K562 (cell line): ENCODE data around the gene ARID4B. TPM values are rescaled to one million over a fixed set of nuclear protein-coding genes. Genes with fewer than 3 reads are reported as not detected.

Experiments
- CEBPZ ChIP-seq: fragments of 150-350 bp; IDR thresholded peaks from 2 replicates; pipeline ENCODE4 v1.6.1; 2014; ENCODE audit warnings: low read depth, mild to moderate bottlenecking, low read length, borderline replicate concordance
- E4F1 ChIP-seq: fragments of 250-450 bp; sonication (Bioruptor Pico); IDR thresholded peaks from 2 replicates; pipeline ENCODE4 v1.5.0; 2021; ENCODE audit warnings: mild to moderate bottlenecking, borderline replicate concordance
- ESRRB ChIP-seq: fragments of 250-450 bp; sonication (Bioruptor Pico); IDR thresholded peaks from 2 replicates; pipeline ENCODE4 v1.5.0; 2020; ENCODE audit warnings: mild to moderate bottlenecking, moderate library complexity, borderline replicate concordance
- ETV1 ChIP-seq: fragments of 450-650 bp; conservative IDR thresholded peaks from 2 replicates; pipeline ENCODE4 v1.6.1; 2016; ENCODE audit warnings: missing genetic modification characterization, control low read depth, low read depth, missing compliant biosample characterization
- FOXM1 ChIP-seq, 2 experiments: fragments of 450-650 bp in 1 of 2; sonication (generic) in 1 of 2; formaldehyde crosslinking in 1 of 2; IDR thresholded peaks; 2 replicates each; pipeline versions ENCODE4 v1.6.1 to v1.9.0; 2017 to 2022; ENCODE audit warnings: low read depth in 2 of 2, mild to moderate bottlenecking in 2 of 2, missing genetic modification reagents in 1 of 2, moderate library complexity in 1 of 2
- HNRNPUL1 ChIP-seq: fragments of 200-400 bp; formaldehyde crosslinking; IDR thresholded peaks from 2 replicates; pipeline ENCODE4 v1.6.1; 2017; ENCODE audit warnings: low read length
- MCM2 ChIP-seq: fragments of 450-650 bp; IDR thresholded peaks from 2 replicates; pipeline ENCODE4 v1.6.1; 2017; ENCODE audit warnings: low read depth, mild to moderate bottlenecking
- MED1 ChIP-seq: sonication (generic); formaldehyde crosslinking; IDR thresholded peaks from 2 replicates; pipeline ENCODE4 v1.8.1; 2023; ENCODE audit warnings: missing genetic modification reagents, borderline replicate concordance
- MIER1 ChIP-seq: fragments of 450-650 bp; IDR thresholded peaks from 2 replicates; pipeline ENCODE4 v1.6.1; 2016; ENCODE audit warnings: antibody characterized with exemption, mild to moderate bottlenecking, low read depth
- NFIC ChIP-seq: fragments of 450-650 bp; IDR thresholded peaks from 2 replicates; pipeline ENCODE4 v1.6.1; 2017; ENCODE audit warnings: mild to moderate bottlenecking, inconsistent platforms
- SUPT5H ChIP-seq: fragments of 450-650 bp; IDR thresholded peaks from 2 replicates; pipeline ENCODE4 v1.6.1; 2016
- TAF7 ChIP-seq: fragments of 450-650 bp; IDR thresholded peaks from 2 replicates; pipeline ENCODE4 v1.6.1; 2016; ENCODE audit warnings: missing genetic modification characterization, missing compliant biosample characterization
- TSC22D4 ChIP-seq: fragments of 450-650 bp; IDR thresholded peaks from 2 replicates; pipeline ENCODE4 v1.6.1; 2016; ENCODE audit warnings: missing genetic modification characterization, missing biosample characterization, control low read depth
- ZNF592 ChIP-seq: fragments of 450-650 bp; IDR thresholded peaks from 2 replicates; pipeline ENCODE4 v1.6.1; 2017; ENCODE audit warnings: antibody characterized with exemption, mild to moderate bottlenecking
- polyA plus RNA-seq, 8 experiments: library from polyadenylated mRNA; depleted of rRNA in 4 of 8; stranded (reverse) in 5 of 8; unstranded in 3 of 8; fragments of >200 nt; fragmentation: Nextera tagmentation in 2 of 8; fragmentation: Illumina TruSeq in 1 of 8; extraction: Ambion mirVana in 2 of 8; extraction: Trizol in 1 of 8; gene quantifications; 2 replicates each; pipeline versions ENCODE4 v1.2.1 to v1.2.3, GENCODE V29; 2011 to 2014; ENCODE audit warnings: inconsistent platforms in 1 of 8, missing spikeins in 1 of 8
- total RNA-seq, 7 experiments: library from RNA; depleted of rRNA in 6 of 7; stranded (reverse); fragments of >200 nt in 6 of 7; fragmentation: Illumina TruSeq in 2 of 7; extraction: Trizol in 2 of 7; gene quantifications; 2 replicates each; pipeline versions ENCODE4 v1.2.1 to v1.2.3, GENCODE V29; 2011 to 2021; ENCODE audit warnings: low replicate concordance in 1 of 7
- TF ChIP-seq, protein P1 (sequence below): sonication (generic); formaldehyde crosslinking; IDR thresholded peaks from 2 replicates; pipeline ENCODE4 v1.8.0; 2022; ENCODE audit warnings: mild to moderate bottlenecking, missing genetic modification reagents

The ARID4B gene
- total and polyA plus RNA-seq, 9 of the 15 experiments (the other 6 are each of a cell fraction or from before 2014, with no cell fraction given) = 8.4 to 38.9 (median 18.5) TPM

DNA sequence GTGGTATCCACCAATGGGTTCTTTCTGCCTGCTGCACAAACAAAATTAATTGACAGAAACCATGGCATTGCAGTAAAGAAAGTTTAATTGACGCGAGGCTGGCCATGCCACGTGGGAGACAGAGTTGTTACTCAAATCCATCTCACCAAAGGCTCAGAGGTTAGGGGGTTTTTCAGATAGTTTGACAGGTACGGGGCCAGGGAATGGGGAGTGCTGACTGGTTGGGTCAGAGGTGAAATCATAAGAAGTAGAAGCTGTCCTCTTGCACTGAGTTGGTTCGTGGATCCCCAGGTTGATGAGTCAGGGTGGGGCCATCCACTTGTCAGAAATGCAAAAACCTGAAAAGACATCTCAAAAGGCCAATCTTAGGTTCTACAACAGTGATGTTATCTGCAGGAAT lies 38.3 kb upstream of the ARID4B start (continued):
- TF ChIP-seq E4F1 = no peak
- no peak for TF ChIP-seq HNRNPUL1
- TF ChIP-seq MCM2 = no peak
- no peak for TF ChIP-seq TAF7 (tag)
- no peak for TF ChIP-seq NFIC
- no peak for TF ChIP-seq SUPT5H
- no peak for TF ChIP-seq TSC22D4 (tag)
- no peak for TF ChIP-seq FOXM1 (IDR thresholded peaks at IDR 0.05; ENCODE audit: low read depth)
- TF ChIP-seq FOXM1 (CRISPR knock-in tag; IDR thresholded peaks at IDR 0.05; ENCODE audit: low read depth) = no peak
- TF ChIP-seq ETV1 (tag) = no peak
- no peak for TF ChIP-seq MED1
- no peak for TF ChIP-seq CEBPZ
- peak; percentile 64; the same call in 1 of the 2 replicates for TF ChIP-seq ZNF592
- TF ChIP-seq, protein P1, sequence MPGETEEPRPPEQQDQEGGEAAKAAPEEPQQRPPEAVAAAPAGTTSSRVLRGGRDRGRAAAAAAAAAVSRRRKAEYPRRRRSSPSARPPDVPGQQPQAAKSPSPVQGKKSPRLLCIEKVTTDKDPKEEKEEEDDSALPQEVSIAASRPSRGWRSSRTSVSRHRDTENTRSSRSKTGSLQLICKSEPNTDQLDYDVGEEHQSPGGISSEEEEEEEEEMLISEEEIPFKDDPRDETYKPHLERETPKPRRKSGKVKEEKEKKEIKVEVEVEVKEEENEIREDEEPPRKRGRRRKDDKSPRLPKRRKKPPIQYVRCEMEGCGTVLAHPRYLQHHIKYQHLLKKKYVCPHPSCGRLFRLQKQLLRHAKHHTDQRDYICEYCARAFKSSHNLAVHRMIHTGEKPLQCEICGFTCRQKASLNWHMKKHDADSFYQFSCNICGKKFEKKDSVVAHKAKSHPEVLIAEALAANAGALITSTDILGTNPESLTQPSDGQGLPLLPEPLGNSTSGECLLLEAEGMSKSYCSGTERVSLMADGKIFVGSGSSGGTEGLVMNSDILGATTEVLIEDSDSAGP (CRISPR knock-in tag) = no peak
- no peak for TF ChIP-seq MIER1
- TF ChIP-seq ESRRB (CRISPR knock-in tag) = no peak
